ENCODE measurements around the gene DDIT4. TPM values are rescaled to one million over a fixed set of nuclear protein-coding genes. Genes with fewer than 3 reads are reported as not detected.

DDIT4 gene
- 479 and 494 TPM in 2 replicates for total RNA-seq

GRCh38 chr10:72273410-72274212, at the start of gene DDIT4:
Gene DDIT4, plus strand, starts transcription at chr10:72273924. Its CDS starts 293 bp downstream, at chr10:72274217.

Other genes starting within 250 kb of the DDIT4 start
- 0.26 and 3.0 TPM in 2 replicates for gene SPOCK2, start 185.4 kb upstream of the DDIT4 start, total RNA-seq
- gene ANAPC16, start 57.9 kb upstream of the DDIT4 start, total RNA-seq: 63.9 and 82.6 TPM in 2 replicates
- 27.4 and 28.2 TPM in 2 replicates for gene ASCC1, start 57.6 kb upstream of the DDIT4 start, total RNA-seq
- 22.6 and 30.9 TPM in 2 replicates for gene DNAJB12, start 81.0 kb downstream of the DDIT4 start, total RNA-seq

Data from epithelial cell of alveolus of lung (primary cell).